IPS-20b (cell line): Measurements from ENCODE around the gene LRIT3.

ENCODE experiments used
- H3K27ac ChIP-seq: one replicate; pipeline ENCODE4 v1.5.1; 2013; ENCODE audit warnings: low read length
- H3K27me3 ChIP-seq: 2 replicates; pipeline ENCODE4 v1.6.1; 2013; ENCODE audit warnings: mild to moderate bottlenecking, low read length, inconsistent platforms; ENCODE audit not compliant: insufficient read depth
- H3K36me3 ChIP-seq: 2 replicates; pipeline ENCODE4 v1.6.1; 2013; ENCODE audit warnings: low read depth, mild to moderate bottlenecking, inconsistent platforms, low read length, moderate library complexity; ENCODE audit not compliant: insufficient read depth
- H3K4me1 ChIP-seq: 2 replicates; pipeline ENCODE4 v1.6.1; 2013; ENCODE audit warnings: mild to moderate bottlenecking, control low read depth, inconsistent platforms, low read length, moderate library complexity; ENCODE audit not compliant: insufficient read depth
- H3K4me3 ChIP-seq: 2 replicates; pipeline ENCODE4 v1.5.1; 2013; ENCODE audit warnings: mild to moderate bottlenecking, low read length, inconsistent platforms
- H3K9ac ChIP-seq: 2 replicates; pipeline ENCODE4 v1.6.1; 2013; ENCODE audit warnings: low read depth, mild to moderate bottlenecking, inconsistent platforms, low read length, moderate library complexity
- H3K9me3 ChIP-seq: 2 replicates; pipeline ENCODE4 v1.6.1; 2013; ENCODE audit warnings: mild to moderate bottlenecking, low read depth, low read length, inconsistent platforms; ENCODE audit not compliant: insufficient read depth

Gene LRIT3

GRCh38 chr4:109816894-109817293 lies 31.0 kb upstream of the LRIT3 start:
- peaks cover 51% of the 10 kb centered on the region for H3K36me3 ChIP-seq
- H3K4me1 ChIP-seq: peaks cover 3% of the 10 kb centered on the region; the same call in 1 of the 2 replicates
- peak overlapping the region; percentile 97 for H3K4me3 ChIP-seq
- no peaks in the 10 kb centered on the region for H3K9me3 ChIP-seq
- H3K9ac ChIP-seq: peak overlapping the region; percentile 98; the same call in 1 of the 2 replicates
- H3K27ac ChIP-seq: no peak overlapping the region
- no peaks in the 10 kb centered on the region for H3K27me3 ChIP-seq

DNA sequence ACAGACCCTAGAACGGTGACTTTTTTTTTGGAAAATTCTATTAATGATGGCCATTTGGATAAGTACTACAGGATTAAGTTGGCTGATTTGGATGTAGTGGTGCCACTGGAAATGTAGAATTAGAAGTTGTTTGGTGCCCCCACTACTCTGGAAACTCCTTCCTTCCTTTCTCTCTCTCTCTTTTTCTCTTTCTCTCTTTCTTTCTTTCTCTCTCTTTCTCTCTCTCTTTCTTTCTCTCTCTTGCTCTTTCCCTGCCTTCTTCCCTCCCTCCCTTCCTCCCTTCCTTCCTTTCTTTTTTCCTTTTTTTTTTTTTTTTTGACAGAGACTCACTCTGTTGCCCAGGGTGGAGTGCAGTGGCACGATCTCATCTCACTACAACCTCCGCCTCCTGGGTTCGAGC lies 29.6 kb upstream of the LRIT3 start:
- no peaks in the 10 kb centered on the region for H3K27me3 ChIP-seq
- peaks cover 64% of the 10 kb centered on the region for H3K36me3 ChIP-seq
- H3K4me1 ChIP-seq: peaks cover 3% of the 10 kb centered on the region; the same call in 1 of the 2 replicates
- H3K4me3 ChIP-seq: no peak overlapping the region
- no peak overlapping the region for H3K9ac ChIP-seq
- no peaks in the 10 kb centered on the region for H3K9me3 ChIP-seq
- no peak overlapping the region for H3K27ac ChIP-seq

- H3K4me1 ChIP-seq: peaks cover 3% of the 10 kb centered on the region; the same call in 1 of the 2 replicates
- H3K27me3 ChIP-seq: no peaks in the 10 kb centered on the region
- H3K9ac ChIP-seq: no peak overlapping the region
- H3K4me3 ChIP-seq: no peak overlapping the region
- no peak overlapping the region for H3K27ac ChIP-seq
- no peaks in the 10 kb centered on the region for H3K9me3 ChIP-seq
- H3K36me3 ChIP-seq: peaks cover 87% of the 10 kb centered on the region
Measured at GRCh38 chr4:109820563-109820962, 27.3 kb upstream of the LRIT3 start.

DNA sequence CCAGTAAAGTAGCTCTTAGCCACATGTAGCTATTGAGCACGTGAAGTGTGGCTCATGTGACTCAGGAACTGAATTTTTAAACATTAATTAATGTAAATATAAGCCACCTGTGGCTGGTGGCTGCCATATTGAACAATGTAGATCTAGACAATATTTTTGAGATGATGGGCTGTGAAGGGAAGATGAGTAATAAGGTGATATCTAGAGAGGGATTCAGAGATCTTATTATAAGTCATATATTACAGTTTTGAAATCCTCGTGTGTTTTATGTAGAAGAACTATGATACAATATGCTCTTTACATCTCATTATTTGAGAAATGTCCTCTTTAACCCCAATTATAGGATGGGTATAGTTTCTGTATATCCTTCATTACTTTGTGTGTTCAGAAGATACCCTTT lies 26.7 kb upstream of the LRIT3 start:
- H3K27ac ChIP-seq: no peak overlapping the region
- H3K9me3 ChIP-seq: no peaks in the 10 kb centered on the region
- H3K36me3 ChIP-seq: peaks cover 90% of the 10 kb centered on the region
- H3K4me1 ChIP-seq: peaks cover 3% of the 10 kb centered on the region; the same call in 1 of the 2 replicates
- H3K4me3 ChIP-seq: no peak overlapping the region
- H3K27me3 ChIP-seq: no peaks in the 10 kb centered on the region
- no peak overlapping the region for H3K9ac ChIP-seq

DNA sequence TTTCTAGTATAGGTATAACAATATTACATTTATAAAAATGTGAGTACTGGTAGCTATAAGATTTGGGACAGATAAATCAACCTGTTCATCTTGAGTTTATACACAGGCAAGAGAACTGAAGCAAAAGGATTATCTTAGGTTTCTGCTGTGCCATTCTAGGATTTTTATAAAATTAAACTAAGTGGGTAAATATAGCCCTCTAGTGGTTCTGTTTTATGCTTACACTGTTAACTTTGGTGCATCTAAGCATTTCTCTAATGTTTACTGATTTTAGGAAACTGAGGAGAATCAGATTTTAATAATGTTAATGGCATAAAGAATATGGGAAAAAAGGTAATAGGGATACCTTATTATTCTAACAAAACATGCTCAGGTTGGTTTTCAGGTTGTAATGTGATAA lies 21.2 kb upstream of the LRIT3 start:
- Histone ChIP-seq H3K36me3 (peaks cover 59% of the 10 kb centered on the region), H3K9ac (no peak overlapping the region), H3K27me3 (no peaks in the 10 kb centered on the region), H3K4me1 (no peaks in the 10 kb centered on the region), H3K27ac (no peak overlapping the region), H3K4me3 (no peak overlapping the region), H3K9me3 (no peaks in the 10 kb centered on the region)

GRCh38 chr4:109827672-109828071 lies 20.2 kb upstream of the LRIT3 start, which contains the start of gene RRH:
RRH (plus strand) TSS chr4:109827972; CDS start chr4:109828028, 56 bp downstream.
- peaks cover 49% of the 10 kb centered on the region for H3K36me3 ChIP-seq

DNA sequence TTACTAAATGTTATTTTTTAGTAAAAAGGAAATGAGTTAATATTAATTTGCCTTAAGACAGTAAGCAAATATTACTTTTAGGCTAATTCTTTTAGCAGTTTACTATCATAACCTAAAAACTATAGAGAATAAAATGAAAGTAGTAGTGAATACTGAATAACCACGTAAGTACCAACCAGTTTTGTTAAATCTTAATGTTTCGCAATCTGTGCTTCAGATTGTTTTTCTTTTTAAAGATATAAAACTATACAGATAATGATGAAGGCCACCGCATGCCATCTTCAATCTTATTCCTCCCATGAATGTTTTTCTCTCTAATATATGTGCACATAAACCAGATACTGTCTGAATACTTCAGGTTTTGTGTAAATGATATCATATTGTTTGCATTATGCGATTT lies 14.2 kb upstream of the LRIT3 start:
- no peaks in the 10 kb centered on the region for H3K9me3 ChIP-seq
- H3K4me3 ChIP-seq: no peak overlapping the region
- H3K4me1 ChIP-seq: no peaks in the 10 kb centered on the region
- no peak overlapping the region for H3K9ac ChIP-seq
- H3K27ac ChIP-seq: no peak overlapping the region
- H3K36me3 ChIP-seq: no peaks in the 10 kb centered on the region
- no peaks in the 10 kb centered on the region for H3K27me3 ChIP-seq

More at GRCh38 chr4:109827672-109828071, 20.2 kb upstream of the LRIT3 start, which contains the start of gene RRH:
- no peak within 1 kb of the TSS for H3K4me3 ChIP-seq
- H3K4me1 ChIP-seq: no peaks in the 10 kb centered on the region
- no peaks in the 10 kb centered on the region for H3K9me3 ChIP-seq
- H3K9ac ChIP-seq: no peak within 1 kb of the TSS
- no peaks in the 10 kb centered on the region for H3K27me3 ChIP-seq
- H3K27ac ChIP-seq: no peak within 1 kb of the TSS

GRCh38 chr4:109836985-109837384 lies 10.9 kb upstream of the LRIT3 start:
- Histone ChIP-seq H3K36me3 (no peaks in the 10 kb centered on the region), H3K9me3 (no peaks in the 10 kb centered on the region), H3K4me1 (no peaks in the 10 kb centered on the region), H3K27ac (no peak overlapping the region), H3K27me3 (no peaks in the 10 kb centered on the region), H3K9ac (no peak overlapping the region), H3K4me3 (no peak overlapping the region)

DNA sequence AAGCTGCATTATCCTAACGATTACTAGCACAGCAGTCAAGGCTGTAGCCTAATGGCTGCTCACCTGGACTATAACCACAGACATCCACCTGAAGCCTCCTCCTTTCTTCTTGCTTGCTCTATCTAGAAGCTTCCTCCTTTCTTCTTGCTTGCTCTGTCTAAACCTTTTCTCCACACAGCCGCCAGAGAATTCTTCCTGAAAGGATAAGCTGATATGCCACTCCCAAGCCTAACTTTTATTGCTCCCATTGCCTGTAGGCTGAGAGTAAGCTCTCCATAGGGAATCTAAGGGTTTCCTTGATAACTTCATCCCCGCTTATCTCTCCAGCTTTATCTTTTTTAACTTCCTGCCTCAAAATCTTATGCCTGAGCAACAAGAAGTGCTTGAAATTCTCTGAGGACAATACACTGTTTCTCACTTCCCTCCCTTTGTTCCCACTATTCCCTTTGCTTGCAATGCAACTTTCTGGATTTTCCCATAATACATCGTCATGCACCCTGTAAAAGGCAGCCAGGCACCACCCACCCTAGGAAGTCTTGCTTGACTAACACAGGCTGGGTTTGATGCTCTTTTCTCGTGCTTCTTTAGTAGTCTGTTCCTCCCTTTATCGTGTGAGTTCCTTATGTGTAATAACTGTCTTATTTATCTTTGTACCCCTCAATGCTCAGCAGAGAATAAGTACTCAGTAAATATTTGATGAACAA lies 1.4 kb upstream of the LRIT3 start:
- Histone ChIP-seq H3K27ac (no peak overlapping the region), H3K4me3 (no peak overlapping the region), H3K27me3 (no peaks in the 10 kb centered on the region), H3K9me3 (no peaks in the 10 kb centered on the region), H3K9ac (no peak overlapping the region), H3K36me3 (no peaks in the 10 kb centered on the region), H3K4me1 (peaks cover 4% of the 10 kb centered on the region; the same call in 1 of the 2 replicates)

- Histone ChIP-seq H3K9ac (no peak overlapping the region), H3K4me1 (peaks cover 4% of the 10 kb centered on the region; the same call in 1 of the 2 replicates), H3K4me3 (no peak overlapping the region), H3K9me3 (no peaks in the 10 kb centered on the region), H3K36me3 (no peaks in the 10 kb centered on the region), H3K27me3 (no peaks in the 10 kb centered on the region), H3K27ac (no peak overlapping the region)
Measured at GRCh38 chr4:109848501-109848900, 594 bp downstream of the LRIT3 start.

- H3K4me3 ChIP-seq: no peak overlapping the region
- no peaks in the 10 kb centered on the region for H3K9me3 ChIP-seq
- peaks cover 4% of the 10 kb centered on the region; the same call in 1 of the 2 replicates for H3K4me1 ChIP-seq
- no peak overlapping the region for H3K27ac ChIP-seq
- H3K36me3 ChIP-seq: no peaks in the 10 kb centered on the region
- no peak overlapping the region for H3K9ac ChIP-seq
- H3K27me3 ChIP-seq: no peaks in the 10 kb centered on the region
Measured at GRCh38 chr4:109850601-109851000, 2.7 kb downstream of the LRIT3 start.
